ENCODE results near the gene AFF3. TPM values are rescaled to one million over a fixed set of nuclear protein-coding genes. Genes with fewer than 3 reads are reported as not detected.
"Not testable (repeated sequence)": the region's sequence is repeated elsewhere in the genome, so short reads cannot be mapped to it uniquely, and the experiment has no call there.

The AFF3 gene
- polyA plus RNA-seq, 3 donors from 2014 or later: 1.4 to 7.4 (median 3.8) TPM

DNA sequence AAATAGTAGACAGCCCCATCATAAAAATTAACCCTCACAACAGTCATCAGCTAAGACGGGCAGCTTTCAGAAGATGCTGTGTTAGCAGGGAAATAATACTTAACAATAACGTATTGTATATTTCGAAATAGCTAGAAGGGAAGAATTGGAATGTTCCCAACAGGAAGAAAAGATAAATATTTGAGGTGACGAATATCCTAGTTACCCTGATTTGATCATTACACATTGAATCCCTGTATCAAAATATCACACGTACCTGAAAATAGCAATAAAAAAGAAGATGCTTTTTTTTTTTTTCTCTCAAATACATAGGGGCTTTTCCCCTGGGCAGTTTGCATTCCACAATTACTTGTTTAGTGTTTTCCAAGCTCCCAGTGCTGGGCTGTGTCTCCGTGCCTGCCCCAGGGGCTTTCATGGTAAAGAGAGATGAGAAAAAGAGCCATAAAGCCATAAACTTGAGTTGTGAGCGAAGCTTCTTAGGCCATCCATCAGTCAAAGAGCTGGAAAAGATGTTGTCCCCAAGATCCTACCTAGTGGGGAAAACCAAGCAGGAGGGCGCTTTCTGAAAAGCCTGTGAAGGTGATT lies 469.5 kb downstream of the AFF3 start:
- Mint-ChIP-seq H3K36me3 (peaks cover 0 to 5% (median 0%) of the 10 kb centered on the region in 3 donors), H3K4me1 (no peaks in the 10 kb centered on the region), H3K4me3 (no peak overlapping the region), H3K27ac (no peak overlapping the region), H3K27me3 (ENCODE audit: low read depth in 3 of 3) (peaks cover 0 to 2% (median 2%) of the 10 kb centered on the region in 3 donors), H3K9me3 (no peaks in the 10 kb centered on the region)
- DNase-seq: no peak

DNA sequence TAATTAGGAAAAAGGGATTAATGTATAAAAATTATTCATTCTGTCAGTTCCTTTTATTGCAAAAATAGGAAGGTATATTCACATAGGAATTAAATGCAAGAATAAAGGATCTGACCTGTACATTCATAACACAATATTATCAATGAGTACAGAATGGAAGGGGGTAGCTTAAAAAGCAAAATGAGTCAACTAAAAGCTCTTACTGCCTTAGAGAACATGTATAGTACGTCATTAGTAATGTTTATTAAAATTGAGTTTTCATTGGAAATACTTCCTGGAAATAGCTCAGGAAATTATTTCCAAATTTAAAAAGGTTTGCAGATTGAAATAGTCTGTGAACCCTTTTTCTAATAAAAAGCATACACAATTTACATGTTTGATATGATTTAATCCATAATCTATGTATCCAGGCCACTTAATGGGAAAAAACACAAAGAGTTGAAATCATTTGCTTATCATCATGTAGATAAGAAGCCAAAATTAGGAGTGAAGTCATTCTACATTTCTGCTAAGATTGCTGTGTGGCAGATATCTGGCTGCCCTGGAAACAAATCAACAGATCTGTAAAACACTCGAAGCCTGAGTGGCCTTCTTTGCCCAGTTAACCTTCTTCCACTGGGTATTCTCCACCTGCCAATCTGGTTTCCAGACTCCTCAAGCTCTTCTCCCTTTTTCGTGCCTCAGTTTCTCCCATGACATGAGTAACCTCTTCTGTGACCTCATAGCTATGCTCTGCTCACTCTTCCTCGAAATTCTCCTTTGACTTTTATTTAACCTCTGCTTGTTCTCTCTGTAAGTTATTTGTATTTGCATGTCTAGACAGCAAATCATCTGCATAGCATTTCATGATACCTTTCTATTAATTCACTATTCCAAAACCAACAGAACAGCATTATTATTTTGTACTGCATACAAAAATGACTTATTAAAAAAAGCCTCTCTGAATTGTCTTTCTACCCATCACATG lies 471.3 kb downstream of the AFF3 start:
- no peaks in the 10 kb centered on the region for H3K4me1 Mint-ChIP-seq
- H3K4me3 Mint-ChIP-seq: no peak overlapping the region
- no peak overlapping the region for H3K27ac Mint-ChIP-seq
- H3K9me3 Mint-ChIP-seq: peaks cover 0 to 1% (median 0%) of the 10 kb centered on the region in 6 donors
- no peak for DNase-seq
- H3K27me3 Mint-ChIP-seq (ENCODE audit: low read depth in 3 of 3): peaks cover 0 to 2% (median 0%) of the 10 kb centered on the region in 3 donors
- peaks cover 0 to 5% (median under 1%) of the 10 kb centered on the region in 3 donors for H3K36me3 Mint-ChIP-seq

DNA sequence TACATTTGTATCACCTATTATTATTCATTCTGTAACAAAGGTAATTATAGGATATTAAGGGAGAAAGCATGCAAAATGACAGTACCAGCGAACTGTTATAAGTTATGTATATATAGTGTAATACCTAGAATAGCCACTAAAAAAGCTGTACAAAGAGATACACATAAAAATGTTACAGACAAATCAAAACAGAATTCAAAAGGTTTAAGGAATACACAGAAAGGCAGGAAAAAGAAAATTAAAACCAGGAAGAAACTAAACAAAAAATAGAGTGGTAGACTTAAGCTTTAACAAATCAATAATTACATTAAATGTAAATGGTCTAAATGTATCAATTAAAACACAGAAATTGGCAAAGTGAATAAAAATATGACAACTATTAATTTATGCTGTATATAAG lies 476.1 kb downstream of the AFF3 start:
- H3K36me3 Mint-ChIP-seq: peaks cover 0 to 8% (median 8%) of the 10 kb centered on the region in 3 donors
- peaks cover 0 to 2% (median 0%) of the 10 kb centered on the region in 6 donors for H3K9me3 Mint-ChIP-seq
- H3K4me1 Mint-ChIP-seq: no peaks in the 10 kb centered on the region
- no peak for DNase-seq
- H3K27me3 Mint-ChIP-seq (ENCODE audit: low read depth in 3 of 3): peaks cover 0 to under 1% (median 0%) of the 10 kb centered on the region in 3 donors
- no peak overlapping the region for H3K27ac Mint-ChIP-seq
- H3K4me3 Mint-ChIP-seq: no peak overlapping the region

DNA sequence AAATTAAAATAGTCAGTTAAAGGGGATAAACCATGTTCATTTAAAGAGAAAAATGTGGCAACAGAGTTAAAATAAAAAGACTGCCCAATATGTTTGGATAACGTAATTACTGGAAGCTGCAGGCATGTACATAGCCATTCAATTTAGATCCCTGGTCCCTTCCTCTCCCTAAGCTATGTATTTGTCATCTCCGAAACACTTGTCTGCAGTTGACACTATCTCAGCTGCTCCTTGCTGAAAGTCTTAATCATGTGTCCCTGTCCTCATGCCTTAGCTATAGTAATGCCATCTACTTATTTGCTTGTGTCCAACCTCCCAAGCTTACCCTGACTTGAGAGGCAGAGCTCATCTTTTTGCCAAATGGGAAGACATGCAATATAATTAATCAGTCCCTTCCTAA lies 478.7 kb downstream of the AFF3 start:
- no peaks in the 10 kb centered on the region for H3K4me1 Mint-ChIP-seq
- H3K27ac Mint-ChIP-seq: no peak overlapping the region
- H3K27me3 Mint-ChIP-seq (ENCODE audit: low read depth in 3 of 3): no peaks in the 10 kb centered on the region
- no peak overlapping the region for H3K4me3 Mint-ChIP-seq
- H3K9me3 Mint-ChIP-seq: peaks cover 0 to 2% (median 0%) of the 10 kb centered on the region in 6 donors
- H3K36me3 Mint-ChIP-seq: peaks cover 0 to 8% (median 3%) of the 10 kb centered on the region in 3 donors
- no peak for DNase-seq

DNA sequence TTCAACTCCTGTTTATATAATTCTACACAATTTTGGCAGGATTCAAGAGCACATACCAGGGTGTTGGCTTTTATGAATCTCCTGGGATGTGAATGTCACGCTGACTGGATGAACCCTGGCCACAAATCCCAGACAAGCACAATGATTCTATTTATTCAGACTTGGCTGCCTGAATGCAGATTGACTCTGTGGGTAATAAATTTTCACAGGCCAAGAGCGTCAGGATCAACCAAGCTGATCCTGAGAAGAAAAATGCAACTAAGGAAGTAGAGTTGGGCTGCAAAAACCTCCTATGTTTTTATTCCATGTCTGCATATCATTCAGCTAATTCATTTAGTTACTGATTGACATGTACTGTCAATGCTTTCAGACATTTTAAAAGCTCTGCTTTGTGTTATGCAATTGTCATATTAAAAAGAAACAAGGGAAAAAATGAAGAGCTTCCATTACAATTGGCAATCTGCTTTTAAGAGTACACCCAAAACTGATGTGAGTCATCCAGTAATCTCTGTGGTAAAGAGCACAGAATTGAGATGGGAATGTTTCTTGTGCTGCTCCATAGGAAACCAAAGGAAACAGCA lies 479.5 kb downstream of the AFF3 start:
- no peaks in the 10 kb centered on the region for H3K27me3 Mint-ChIP-seq (ENCODE audit: low read depth in 3 of 3)
- H3K36me3 Mint-ChIP-seq: peaks cover 0 to 8% (median 3%) of the 10 kb centered on the region in 3 donors

DNA sequence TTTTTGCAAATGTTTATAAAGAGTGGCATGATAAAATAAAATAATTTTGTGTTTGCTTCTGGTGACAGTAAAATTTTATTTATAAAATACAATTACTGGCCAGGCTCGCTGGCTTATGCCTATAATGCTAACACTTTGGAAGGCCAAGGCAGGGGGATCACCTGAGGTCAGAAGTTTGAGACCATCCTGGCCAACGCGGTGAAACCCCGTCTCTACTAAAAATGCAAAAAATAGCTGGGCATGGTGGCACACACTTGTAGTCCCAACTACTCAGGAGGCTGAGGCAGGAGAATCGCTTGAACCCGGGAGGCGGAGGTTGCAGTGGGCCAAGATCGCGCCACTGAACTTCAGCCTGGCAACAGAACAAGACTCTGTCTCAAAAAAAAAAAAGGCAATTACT lies 480.6 kb downstream of the AFF3 start:
- not testable (repeated sequence) for H3K36me3 Mint-ChIP-seq; H3K4me3 Mint-ChIP-seq; H3K4me1 Mint-ChIP-seq; H3K9me3 Mint-ChIP-seq; H3K27me3 Mint-ChIP-seq (ENCODE audit: low read depth in 3 of 3); DNase-seq; H3K27ac Mint-ChIP-seq

More for the DNA sequence above, 479.5 kb downstream of the AFF3 start:
- H3K27ac Mint-ChIP-seq: no peak overlapping the region
- no peaks in the 10 kb centered on the region for H3K4me1 Mint-ChIP-seq
- no peak for DNase-seq
- H3K4me3 Mint-ChIP-seq: no peak overlapping the region
- peaks cover 0 to 2% (median 0%) of the 10 kb centered on the region in 6 donors for H3K9me3 Mint-ChIP-seq

DNA sequence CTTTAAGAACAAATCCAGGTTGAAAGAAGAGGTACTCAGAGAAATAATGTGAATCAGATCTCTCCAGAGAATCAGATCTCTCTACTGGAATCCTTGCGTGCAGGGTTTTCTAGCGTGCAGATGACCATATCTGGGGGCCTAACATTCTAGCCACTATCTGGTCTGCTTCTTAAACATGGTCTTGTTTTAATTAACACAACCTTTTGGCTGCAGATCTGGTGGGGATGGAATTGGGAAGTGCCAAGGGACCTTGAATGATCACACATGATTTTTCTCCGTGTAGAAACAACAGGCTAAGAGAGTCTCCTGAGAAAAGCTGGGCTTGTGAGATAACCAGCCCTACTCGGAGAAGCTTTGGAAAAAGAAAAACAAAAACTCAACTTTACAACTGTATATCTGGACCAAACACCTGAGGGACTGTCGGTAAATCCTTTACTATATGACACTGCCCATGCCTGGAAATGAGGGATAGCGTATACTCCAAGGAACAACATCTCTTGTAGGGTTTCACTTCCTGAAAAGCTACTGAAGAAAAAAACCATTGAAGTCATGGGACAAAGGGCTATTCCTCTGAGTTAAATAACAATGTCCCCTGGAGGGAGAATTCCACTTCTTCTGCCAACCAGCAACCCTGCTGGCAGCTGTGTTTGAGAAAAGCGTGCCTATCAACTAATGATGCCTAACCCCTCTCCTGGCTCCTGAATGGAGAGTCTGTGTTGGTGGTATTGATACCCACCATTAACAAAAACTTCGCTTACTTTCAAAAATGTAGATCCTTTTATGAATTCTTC lies 481.6 kb downstream of the AFF3 start:
- no peak for DNase-seq
- Mint-ChIP-seq H3K9me3 (peaks cover 0 to 2% (median 0%) of the 10 kb centered on the region in 6 donors), H3K4me1 (no peaks in the 10 kb centered on the region), H3K27me3 (ENCODE audit: low read depth in 3 of 3) (no peaks in the 10 kb centered on the region), H3K27ac (no peak overlapping the region), H3K36me3 (peaks cover 0 to 6% (median 3%) of the 10 kb centered on the region in 3 donors), H3K4me3 (no peak overlapping the region)

DNA sequence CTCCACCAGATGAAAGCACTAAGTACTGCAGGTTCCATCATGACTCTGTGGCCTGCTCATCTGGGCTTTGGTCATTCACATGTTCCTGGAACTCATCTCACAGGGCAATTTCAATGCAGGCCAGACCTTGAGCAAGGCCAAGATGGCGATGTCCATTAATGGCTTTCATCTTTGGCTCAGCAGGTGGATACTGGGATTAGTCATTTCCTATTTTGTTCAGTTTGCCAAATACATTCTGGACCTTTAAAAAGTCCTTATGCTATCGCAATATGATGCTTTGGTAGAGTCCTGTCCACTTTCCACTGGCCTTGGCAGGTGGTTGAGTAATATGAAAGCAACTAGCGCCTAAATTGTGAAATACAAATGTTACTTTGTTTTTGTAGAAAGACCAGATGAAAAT lies 482.5 kb downstream of the AFF3 start:
- no peaks in the 10 kb centered on the region for H3K4me1 Mint-ChIP-seq
- no peaks in the 10 kb centered on the region for H3K27me3 Mint-ChIP-seq (ENCODE audit: low read depth in 3 of 3)
- DNase-seq: no peak
- no peaks in the 10 kb centered on the region for H3K9me3 Mint-ChIP-seq
- H3K4me3 Mint-ChIP-seq: no peak overlapping the region
- peaks cover 0 to 2% (median under 1%) of the 10 kb centered on the region in 3 donors for H3K36me3 Mint-ChIP-seq
- no peak overlapping the region for H3K27ac Mint-ChIP-seq

DNA sequence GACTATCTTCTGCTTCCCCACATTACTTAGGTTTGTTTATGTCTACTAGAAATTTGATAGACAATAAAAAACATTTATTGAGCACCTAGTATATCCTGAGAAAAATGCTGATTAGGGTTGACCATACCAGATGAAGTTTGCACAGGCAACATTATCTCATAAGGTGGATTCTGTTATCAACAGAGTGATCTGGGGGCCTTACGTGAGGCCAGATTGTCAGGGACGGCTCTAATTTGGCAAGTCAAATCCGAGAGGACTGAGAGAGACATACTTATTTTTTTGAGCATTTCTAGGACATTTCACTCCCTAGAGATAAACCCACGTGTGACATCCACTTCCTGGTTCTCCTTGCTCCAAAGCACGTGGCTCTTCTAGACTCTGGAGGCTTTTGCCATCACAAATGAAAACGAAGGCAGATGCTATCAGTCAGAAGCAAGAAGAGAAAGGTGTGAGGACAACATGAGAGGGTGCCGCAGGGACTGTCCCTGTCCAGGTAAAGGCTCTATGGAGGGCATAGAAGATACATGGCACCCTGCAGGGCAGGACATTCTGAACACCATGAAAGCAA lies 484.6 kb downstream of the AFF3 start:
- no peaks in the 10 kb centered on the region for H3K36me3 Mint-ChIP-seq
- H3K27me3 Mint-ChIP-seq (ENCODE audit: low read depth in 3 of 3): peaks cover 0 to 2% (median 0%) of the 10 kb centered on the region in 3 donors
- H3K4me3 Mint-ChIP-seq: no peak overlapping the region
- no peaks in the 10 kb centered on the region for H3K4me1 Mint-ChIP-seq
- H3K9me3 Mint-ChIP-seq: no peaks in the 10 kb centered on the region
- H3K27ac Mint-ChIP-seq: no peak overlapping the region
- no peak for DNase-seq

DNA sequence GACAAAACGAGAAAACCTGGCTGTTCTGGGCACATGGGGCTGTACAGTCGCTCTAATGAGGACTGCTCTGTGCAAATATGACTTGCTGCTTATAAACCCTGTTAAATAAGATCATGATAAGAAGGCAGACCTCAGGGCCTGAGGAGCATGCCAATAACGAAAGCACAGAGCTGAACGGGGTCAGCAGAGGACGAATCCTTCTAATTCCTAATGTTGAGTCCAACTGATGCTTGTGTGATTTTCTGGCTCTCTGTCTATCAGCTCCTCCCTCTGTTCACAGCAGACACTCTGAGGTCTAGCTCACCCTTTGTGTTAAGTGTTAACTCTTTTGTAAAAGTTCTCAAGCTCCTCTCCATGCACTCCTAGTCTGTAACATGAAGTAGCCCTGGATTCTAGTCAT lies 485.4 kb downstream of the AFF3 start:
- no peaks in the 10 kb centered on the region for H3K36me3 Mint-ChIP-seq
- H3K9me3 Mint-ChIP-seq: no peaks in the 10 kb centered on the region
- H3K4me1 Mint-ChIP-seq: no peaks in the 10 kb centered on the region
- H3K27ac Mint-ChIP-seq: no peak overlapping the region
- peaks cover 0 to 2% (median 0%) of the 10 kb centered on the region in 3 donors for H3K27me3 Mint-ChIP-seq (ENCODE audit: low read depth in 3 of 3)
- no peak overlapping the region for H3K4me3 Mint-ChIP-seq
- DNase-seq: no peak

DNA sequence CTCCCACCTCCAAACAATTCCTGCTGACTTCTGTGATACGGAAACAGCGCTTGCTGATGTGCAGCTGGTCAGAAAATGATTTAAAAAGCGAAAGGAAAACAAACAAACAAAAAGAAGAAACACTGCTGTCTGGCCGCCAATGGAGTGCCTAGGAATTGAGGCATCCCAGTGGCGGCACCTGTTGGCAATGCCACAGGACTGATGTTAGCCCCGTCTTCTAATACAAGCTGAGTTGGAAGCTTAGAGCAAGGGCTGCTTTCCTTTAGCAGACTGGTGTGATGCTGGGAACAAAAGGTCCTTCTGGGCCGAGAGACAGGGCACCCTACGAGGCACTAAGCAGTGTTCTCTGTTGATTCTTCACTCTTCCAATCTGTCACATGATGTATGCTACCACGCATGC lies 489.0 kb downstream of the AFF3 start:
- Mint-ChIP-seq H3K27me3 (ENCODE audit: low read depth in 3 of 3) (peaks cover 0 to 2% (median 0%) of the 10 kb centered on the region in 3 donors), H3K27ac (no peak overlapping the region), H3K4me3 (no peak overlapping the region), H3K36me3 (no peaks in the 10 kb centered on the region), H3K9me3 (no peaks in the 10 kb centered on the region), H3K4me1 (no peaks in the 10 kb centered on the region)
- no peak for DNase-seq

DNA sequence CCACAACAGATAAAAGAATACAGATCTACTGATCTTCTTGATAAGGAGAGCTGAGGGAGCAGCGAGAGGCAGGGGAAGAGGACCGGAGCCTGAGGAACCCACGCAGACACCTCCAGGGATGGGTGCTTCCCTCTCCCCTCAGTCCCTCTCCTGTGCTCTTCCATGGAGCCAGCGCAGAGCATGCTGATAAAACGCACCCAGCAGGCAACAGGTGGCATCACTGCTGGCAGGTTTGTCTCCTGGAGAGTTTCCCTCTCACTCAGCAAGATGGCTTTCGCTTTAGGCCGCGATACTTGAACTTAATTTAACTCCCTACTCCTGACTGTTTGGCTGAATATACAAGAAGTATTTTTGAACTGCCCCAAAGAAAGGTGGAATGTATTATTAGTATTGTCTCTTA lies 489.5 kb downstream of the AFF3 start:
- no peaks in the 10 kb centered on the region for H3K36me3 Mint-ChIP-seq

DNA sequence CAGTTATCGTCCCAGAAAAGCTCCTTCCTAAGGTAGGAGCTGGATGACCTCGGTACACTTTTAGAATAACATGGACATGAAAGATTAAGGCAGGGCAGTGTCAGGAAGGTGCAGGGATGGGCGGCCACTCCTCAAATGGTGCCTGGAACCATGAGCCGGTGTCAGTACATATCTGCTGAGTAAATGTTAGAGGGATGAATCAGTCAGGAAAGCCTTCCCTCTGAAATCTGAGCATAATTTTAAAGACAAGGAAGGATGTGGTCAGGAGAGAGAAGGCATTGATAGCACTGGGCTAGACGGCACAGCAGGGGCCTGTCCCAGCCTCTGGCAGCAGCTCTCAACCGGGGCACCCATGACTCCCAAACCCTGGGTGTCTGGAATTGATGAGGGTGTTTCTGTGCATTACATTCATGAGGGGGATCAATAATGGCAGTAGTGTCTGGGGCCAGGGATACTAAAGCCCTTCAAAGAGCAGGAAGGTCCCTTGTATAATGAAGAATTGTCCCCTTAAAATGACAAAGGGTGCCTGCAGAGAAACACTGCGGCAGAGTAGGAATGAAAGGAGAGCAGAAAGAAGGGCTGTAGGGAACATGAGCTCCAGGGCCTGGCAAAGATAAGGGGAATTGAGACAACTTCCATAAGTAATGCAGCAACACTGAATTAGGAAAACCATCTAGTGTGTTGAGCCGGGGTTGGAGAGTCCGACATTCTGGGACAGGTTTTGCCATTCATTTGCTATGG lies 490.3 kb downstream of the AFF3 start:
- no peak for DNase-seq
- Mint-ChIP-seq H3K36me3 (no peaks in the 10 kb centered on the region), H3K4me3 (no peak overlapping the region), H3K27ac (no peak overlapping the region), H3K4me1 (no peaks in the 10 kb centered on the region), H3K27me3 (ENCODE audit: low read depth in 3 of 3) (peaks cover 0 to 2% (median 0%) of the 10 kb centered on the region in 3 donors), H3K9me3 (no peaks in the 10 kb centered on the region)

More for the DNA sequence above, 489.5 kb downstream of the AFF3 start:
- H3K27me3 Mint-ChIP-seq (ENCODE audit: low read depth in 3 of 3): peaks cover 0 to 2% (median 0%) of the 10 kb centered on the region in 3 donors
- no peak overlapping the region for H3K4me3 Mint-ChIP-seq
- no peaks in the 10 kb centered on the region for H3K9me3 Mint-ChIP-seq
- no peaks in the 10 kb centered on the region for H3K4me1 Mint-ChIP-seq
- no peak for DNase-seq
- no peak overlapping the region for H3K27ac Mint-ChIP-seq
